Measurements from ENCODE around the gene FOXO3.
"Not testable (repeated sequence)": the region's sequence is repeated elsewhere in the genome, so short reads cannot be mapped to it uniquely, and the experiment has no call there.

Gene FOXO3

GRCh38 chr6:108556866-108557493, 3.7 kb upstream of the FOXO3 start:
- no peak for DNase-seq

GRCh38 chr6:108557494-108558371, 3.0 kb upstream of the FOXO3 start:
- DNase-seq: no peak

GRCh38 chr6:108558372-108559096, 2.2 kb upstream of the FOXO3 start:
- peak; percentile 82 for DNase-seq

- DNase-seq: peak; percentile 41
Measured at GRCh38 chr6:108559097-108559883, 1.4 kb upstream of the FOXO3 start.

- peak; percentile 60 for DNase-seq
Measured at GRCh38 chr6:108559884-108560462, 744 bp upstream of the FOXO3 start.

GRCh38 chr6:108561309-108561647, 561 bp downstream of the FOXO3 start:
- not testable (repeated sequence) for DNase-seq

GRCh38 chr6:108561742-108562502, 1.2 kb downstream of the FOXO3 start:
- no peak for DNase-seq

- peak; percentile 68 for DNase-seq
Measured at GRCh38 chr6:108562503-108562993, 1.8 kb downstream of the FOXO3 start.

- DNase-seq: no peak
Measured at GRCh38 chr6:108563292-108563691, 2.6 kb downstream of the FOXO3 start.

- DNase-seq: no peak
Measured at GRCh38 chr6:108564178-108564577, 3.5 kb downstream of the FOXO3 start.

GRCh38 chr6:108565091-108565766, 4.5 kb downstream of the FOXO3 start:
- peak; percentile 23 for DNase-seq

- DNase-seq: no peak
Measured at GRCh38 chr6:108565893-108566292, 5.2 kb downstream of the FOXO3 start.

- no peak for DNase-seq
Measured at GRCh38 chr6:108566406-108566805, 5.7 kb downstream of the FOXO3 start.

- no peak for DNase-seq
Measured at GRCh38 chr6:108568101-108568500, 7.4 kb downstream of the FOXO3 start.

- no peak for DNase-seq
Measured at GRCh38 chr6:108568551-108569305, 8.0 kb downstream of the FOXO3 start.

GRCh38 chr6:108570517-108570916, 9.8 kb downstream of the FOXO3 start:
- no peak for DNase-seq

GRCh38 chr6:108574457-108575141, 13.9 kb downstream of the FOXO3 start:
- DNase-seq: no peak

- DNase-seq: no peak
Measured at GRCh38 chr6:108575905-108576494, 15.3 kb downstream of the FOXO3 start.

- no peak for DNase-seq
Measured at GRCh38 chr6:108576709-108577108, 16.0 kb downstream of the FOXO3 start.

Measured in SHP77 treated with DMSO at 0.1 percent for 48 hours (cell line).